Memory B cell (primary cell): ENCODE measurements around the gene DDX51.

Source experiments
- ATAC-seq: fragments of 150-1000 bp; cut with Tn5 transposase; 2 replicates; pipeline ENCODE4 v1.10.0; 2021; ENCODE audit warnings: low read depth, mild to moderate bottlenecking, moderate library complexity
- DNase-seq, 2 donors: peaks; one replicate each; pipeline ENCODE4 v3.0.0; 2022; ENCODE audit warnings: low spot score in 2 of 2
- H3K27ac Mint-ChIP-seq: one replicate; pipeline ENCODE4 v1.8.0; 2022; ENCODE audit warnings: mild to moderate bottlenecking, moderate library complexity, mixed read lengths
- H3K27me3 Mint-ChIP-seq: one replicate; pipeline ENCODE4 v1.8.0; 2022; ENCODE audit warnings: mixed read lengths
- H3K36me3 Mint-ChIP-seq: one replicate; pipeline ENCODE4 v1.8.0; 2022; ENCODE audit warnings: mild to moderate bottlenecking, mixed read lengths
- H3K4me1 Mint-ChIP-seq: one replicate; pipeline ENCODE4 v1.8.0; 2022; ENCODE audit warnings: mixed read lengths
- H3K4me3 Mint-ChIP-seq: one replicate; pipeline ENCODE4 v1.8.0; 2022; ENCODE audit warnings: mild to moderate bottlenecking, moderate library complexity, mixed read lengths
- H3K9me3 Mint-ChIP-seq: one replicate; pipeline ENCODE4 v1.8.0; 2022; ENCODE audit warnings: mixed read lengths

DDX51 gene

GRCh38 chr12:132174015-132174838 is 30.1 kb upstream of the DDX51 start:
- no peak for DNase-seq
- Mint-ChIP-seq H3K27ac (no peak overlapping the region), H3K4me3 (no peak overlapping the region), H3K4me1 (peaks cover 6% of the 10 kb centered on the region), H3K27me3 (peaks cover 19% of the 10 kb centered on the region), H3K36me3 (no peaks in the 10 kb centered on the region), H3K9me3 (no peaks in the 10 kb centered on the region)
- no peak for ATAC-seq

- DNase-seq = no peak
- Mint-ChIP-seq H3K27me3 (peaks cover 15% of the 10 kb centered on the region), H3K36me3 (no peaks in the 10 kb centered on the region), H3K9me3 (no peaks in the 10 kb centered on the region), H3K27ac (no peak overlapping the region), H3K4me3 (peak overlapping the region; percentile 8), H3K4me1 (peaks cover 6% of the 10 kb centered on the region)
- ATAC-seq = peak; percentile 66
Observed at GRCh38 chr12:132173135-132174014, 29.3 kb upstream of the DDX51 start.

- no peak overlapping the region for H3K4me3 Mint-ChIP-seq
- peaks cover 13% of the 10 kb centered on the region for H3K27me3 Mint-ChIP-seq
- no peaks in the 10 kb centered on the region for H3K36me3 Mint-ChIP-seq
- ATAC-seq (no peak), DNase-seq (no peak)
- peak overlapping the region; percentile 62 for H3K27ac Mint-ChIP-seq
- H3K9me3 Mint-ChIP-seq = no peaks in the 10 kb centered on the region
- H3K4me1 Mint-ChIP-seq = peaks cover 6% of the 10 kb centered on the region
Observed at GRCh38 chr12:132172619-132173018, 28.5 kb upstream of the DDX51 start.

GRCh38 chr12:132171968-132172521 is 27.9 kb upstream of the DDX51 start:
- no peak overlapping the region for H3K4me3 Mint-ChIP-seq
- H3K36me3 Mint-ChIP-seq = peaks cover under 1% of the 10 kb centered on the region
- peaks cover under 1% of the 10 kb centered on the region for H3K9me3 Mint-ChIP-seq
- peaks cover 14% of the 10 kb centered on the region for H3K27me3 Mint-ChIP-seq
- H3K27ac Mint-ChIP-seq = peak overlapping the region; percentile 62
- peaks cover 6% of the 10 kb centered on the region for H3K4me1 Mint-ChIP-seq
- DNase-seq (no peak), ATAC-seq (no peak)

GRCh38 chr12:132171293-132171967 is 27.3 kb upstream of the DDX51 start:
- DNase-seq = no peak
- H3K27me3 Mint-ChIP-seq = peaks cover 20% of the 10 kb centered on the region
- no peak overlapping the region for H3K4me3 Mint-ChIP-seq
- H3K36me3 Mint-ChIP-seq = peaks cover 6% of the 10 kb centered on the region
- H3K27ac Mint-ChIP-seq = no peak overlapping the region
- no peak for ATAC-seq
- peaks cover 7% of the 10 kb centered on the region for H3K9me3 Mint-ChIP-seq
- H3K4me1 Mint-ChIP-seq = peaks cover 12% of the 10 kb centered on the region

GRCh38 chr12:132170637-132171292 is 26.6 kb upstream of the DDX51 start:
- no peak overlapping the region for H3K27ac Mint-ChIP-seq
- H3K9me3 Mint-ChIP-seq = peaks cover 11% of the 10 kb centered on the region
- DNase-seq (no peak), ATAC-seq (no peak)
- H3K36me3 Mint-ChIP-seq = peaks cover 6% of the 10 kb centered on the region
- H3K27me3 Mint-ChIP-seq = peaks cover 21% of the 10 kb centered on the region
- no peak overlapping the region for H3K4me3 Mint-ChIP-seq
- H3K4me1 Mint-ChIP-seq = peaks cover 17% of the 10 kb centered on the region

GRCh38 chr12:132170094-132170636 is 26.0 kb upstream of the DDX51 start:
- Mint-ChIP-seq H3K9me3 (peaks cover 11% of the 10 kb centered on the region), H3K27ac (no peak overlapping the region), H3K27me3 (peaks cover 21% of the 10 kb centered on the region), H3K36me3 (peaks cover 6% of the 10 kb centered on the region), H3K4me3 (no peak overlapping the region), H3K4me1 (peaks cover 17% of the 10 kb centered on the region)
- DNase-seq (no peak), ATAC-seq (no peak)

- DNase-seq (no peak), ATAC-seq (no peak)
- Mint-ChIP-seq H3K9me3 (peaks cover 11% of the 10 kb centered on the region), H3K27ac (no peak overlapping the region), H3K4me3 (no peak overlapping the region), H3K4me1 (peaks cover 19% of the 10 kb centered on the region), H3K27me3 (peaks cover 23% of the 10 kb centered on the region), H3K36me3 (peaks cover 6% of the 10 kb centered on the region)
Observed at GRCh38 chr12:132169376-132169775, 25.3 kb upstream of the DDX51 start.

- no peak overlapping the region for H3K4me3 Mint-ChIP-seq
- peaks cover 6% of the 10 kb centered on the region for H3K36me3 Mint-ChIP-seq
- H3K9me3 Mint-ChIP-seq = peaks cover 11% of the 10 kb centered on the region
- H3K27ac Mint-ChIP-seq = no peak overlapping the region
- DNase-seq (no peak), ATAC-seq (no peak)
- peaks cover 21% of the 10 kb centered on the region for H3K4me1 Mint-ChIP-seq
- H3K27me3 Mint-ChIP-seq = peaks cover 26% of the 10 kb centered on the region
Observed at GRCh38 chr12:132168311-132169031, 24.4 kb upstream of the DDX51 start.

- H3K9me3 Mint-ChIP-seq = peaks cover 11% of the 10 kb centered on the region
- peaks cover 18% of the 10 kb centered on the region for H3K4me1 Mint-ChIP-seq
- no peak overlapping the region for H3K4me3 Mint-ChIP-seq
- DNase-seq (no peak), ATAC-seq (no peak)
- peaks cover 22% of the 10 kb centered on the region for H3K27me3 Mint-ChIP-seq
- H3K36me3 Mint-ChIP-seq = peaks cover 6% of the 10 kb centered on the region
- no peak overlapping the region for H3K27ac Mint-ChIP-seq
Observed at GRCh38 chr12:132167611-132168310, 23.6 kb upstream of the DDX51 start.

- Mint-ChIP-seq H3K36me3 (peaks cover 6% of the 10 kb centered on the region), H3K4me3 (no peak overlapping the region), H3K27me3 (peaks cover 17% of the 10 kb centered on the region), H3K27ac (no peak overlapping the region), H3K4me1 (peaks cover 18% of the 10 kb centered on the region), H3K9me3 (peaks cover 13% of the 10 kb centered on the region)
- DNase-seq (no peak), ATAC-seq (no peak)
Observed at GRCh38 chr12:132166801-132167591, 22.9 kb upstream of the DDX51 start.

- H3K4me3 Mint-ChIP-seq = no peak overlapping the region
Observed at GRCh38 chr12:132166093-132166492, 22.0 kb upstream of the DDX51 start.

More at GRCh38 chr12:132166093-132166492, 22.0 kb upstream of the DDX51 start:
- Mint-ChIP-seq H3K4me1 (peaks cover 18% of the 10 kb centered on the region), H3K36me3 (peaks cover 6% of the 10 kb centered on the region), H3K9me3 (peaks cover 13% of the 10 kb centered on the region), H3K27me3 (peaks cover 17% of the 10 kb centered on the region), H3K27ac (no peak overlapping the region)
- DNase-seq = no peak
- no peak for ATAC-seq
